H1 (cell line): ENCODE measurements around the gene RXRA. TPM values are rescaled to one million over a fixed set of nuclear protein-coding genes. Genes with fewer than 3 reads are reported as not detected.

Experiments
- CBX5 ChIP-seq: fragments of 300-800, 300-1000 bp; sonication (generic); IDR thresholded peaks from 2 replicates; pipeline ENCODE4 v1.7.1; 2016; ENCODE audit warnings: antibody characterized with exemption, low read length, low read depth
- CTBP2 ChIP-seq: IDR thresholded peaks from 2 replicates; pipeline ENCODE4 v1.7.0; 2011; ENCODE audit warnings: borderline replicate concordance, mild to moderate bottlenecking, moderate library complexity, mixed read lengths, low read length; ENCODE audit not compliant: insufficient read depth, insufficient read length
- polyA plus RNA-seq, 7 experiments: library from polyadenylated mRNA; depleted of rRNA in 3 of 7; stranded (reverse) in 5 of 7; unstranded in 2 of 7; fragments of >200 nt in 5 of 7; fragments of 200-250 nt in 2 of 7; gene quantifications; 1 replicate in 5 of 7; 2 replicates in 1 of 7; 4 replicates in 1 of 7; pipeline versions ENCODE4 v1.2.1 to v1.2.3, GENCODE V29; 2011 to 2013; ENCODE audit warnings: missing spikeins in 2 of 7, mixed read lengths in 2 of 7
- total RNA-seq: library from RNA; stranded (reverse); fragmentation: NEBNext Ultra II Directional; extraction: Animal tissue kit (Norgen Biotek cat#: 25700); gene quantifications from 2 replicates; pipeline ENCODE4 v1.2.1, GENCODE V29; 2021

RXRA gene
- total and polyA plus RNA-seq, 2 of the 8 experiments (the other 6 are each of a cell fraction or from before 2014, with no cell fraction given) = 9.8 to 29.4 TPM

DNA sequence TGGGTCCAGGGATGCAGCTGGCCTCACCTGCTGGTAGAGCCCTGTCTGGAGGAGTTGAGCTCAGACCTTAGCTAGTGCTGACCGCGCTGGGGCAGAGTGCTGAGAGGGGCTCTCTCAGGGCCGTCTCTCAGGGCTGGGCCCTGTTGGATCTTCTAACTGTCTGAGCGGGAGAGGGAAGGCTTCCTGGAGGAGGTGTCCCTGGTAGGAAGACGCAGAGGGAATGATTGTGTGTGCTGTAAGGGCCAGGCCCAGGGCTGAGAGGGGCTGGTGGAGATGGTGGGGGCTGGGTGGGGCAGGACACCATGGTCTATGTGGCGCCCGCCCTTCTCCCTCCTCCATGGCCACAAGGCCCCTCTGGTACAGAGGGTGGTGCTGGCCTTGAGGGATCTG is 55.0 kb downstream of the RXRA start (continued):
- TF ChIP-seq CBX5 (no peak), CTBP2 (no peak)
